A673 (cell line): Measurements from ENCODE around the gene TRAPPC6A.

Experiments used
- CTCF ChIP-seq: fragments of 300-800, 200-600 bp; sonication (generic); conservative IDR thresholded peaks from 2 replicates; pipeline ENCODE4 v1.5.1; 2017; ENCODE audit warnings: low read depth, mild to moderate bottlenecking, antibody characterized with exemption, low read length, moderate library complexity, mixed read lengths
- EZH2 ChIP-seq: fragments of 200-600 bp; sonication (generic); IDR thresholded peaks from 2 replicates; pipeline ENCODE4 v1.6.1; 2017; ENCODE audit warnings: borderline replicate concordance, low read depth, mild to moderate bottlenecking, mixed read lengths, antibody characterized with exemption, low read length; ENCODE audit not compliant: poor library complexity, severe bottlenecking

- TF ChIP-seq CTCF, result no peak
- TF ChIP-seq EZH2, result no peak
These were observed 28.9 kb downstream of the TRAPPC6A start for GRCh38 chr19:45149129-45149528.
